GM21367 (cell line): Measurements from ENCODE around the gene UGT1A6.

Source experiments
- ATAC-seq: cut with Tn5 transposase; IDR thresholded peaks from one replicate; pipeline ENCODE4 v1.9.1; 2021; ENCODE audit not compliant: unreplicated experiment

Gene UGT1A6

GRCh38 chr2:233764264-233764663 lies 71.6 kb downstream of the UGT1A6 start:
- ATAC-seq: no peak

- no peak for ATAC-seq
Observed at GRCh38 chr2:233764761-233765160, 72.1 kb downstream of the UGT1A6 start.

GRCh38 chr2:233766416-233766815 lies 73.7 kb downstream of the UGT1A6 start:
- ATAC-seq: no peak

GRCh38 chr2:233768076-233768475 lies 75.4 kb downstream of the UGT1A6 start:
- no peak for ATAC-seq

GRCh38 chr2:233769260-233769659 lies 76.6 kb downstream of the UGT1A6 start:
- no peak for ATAC-seq

GRCh38 chr2:233772153-233772552 lies 79.5 kb downstream of the UGT1A6 start:
- no peak for ATAC-seq

- no peak for ATAC-seq
Observed at GRCh38 chr2:233772583-233772982, 79.9 kb downstream of the UGT1A6 start.

GRCh38 chr2:233773854-233774253 lies 81.2 kb downstream of the UGT1A6 start:
- no peak for ATAC-seq

- ATAC-seq: no peak
Observed at GRCh38 chr2:233775414-233775813, 82.7 kb downstream of the UGT1A6 start.

- no peak for ATAC-seq
Observed at GRCh38 chr2:233778030-233778429, 85.3 kb downstream of the UGT1A6 start, which contains the start of gene MROH2A. TSS of gene MROH2A (plus strand) at chr2:233778330. CDS start at chr2:233779359, 1,029 bp downstream.

GRCh38 chr2:233779722-233780121 lies 87.0 kb downstream of the UGT1A6 start:
- ATAC-seq: no peak

- no peak for ATAC-seq
Observed at GRCh38 chr2:233780771-233781170, 88.1 kb downstream of the UGT1A6 start.

- ATAC-seq: no peak
Observed at GRCh38 chr2:233789554-233789953, 96.9 kb downstream of the UGT1A6 start.

GRCh38 chr2:233791151-233791882 lies 98.6 kb downstream of the UGT1A6 start:
- no peak for ATAC-seq

GRCh38 chr2:233791883-233792329 lies 99.2 kb downstream of the UGT1A6 start:
- no peak for ATAC-seq

- no peak for ATAC-seq
Observed at GRCh38 chr2:233792720-233793119, 100.0 kb downstream of the UGT1A6 start.

GRCh38 chr2:233793465-233794127 lies 100.9 kb downstream of the UGT1A6 start:
- no peak for ATAC-seq

GRCh38 chr2:233794128-233794658 lies 101.5 kb downstream of the UGT1A6 start:
- ATAC-seq: no peak

GRCh38 chr2:233795735-233796171 lies 103.1 kb downstream of the UGT1A6 start:
- no peak for ATAC-seq

GRCh38 chr2:233796254-233796653 lies 103.6 kb downstream of the UGT1A6 start:
- ATAC-seq: no peak

- ATAC-seq: no peak
Observed at GRCh38 chr2:233798335-233799086, 105.8 kb downstream of the UGT1A6 start.
